ENCODE data around the gene OSBPL8. TPM values are rescaled to one million over a fixed set of nuclear protein-coding genes. Genes with fewer than 3 reads are reported as not detected.
"Not testable (repeated sequence)": the region's sequence is repeated elsewhere in the genome, so short reads cannot be mapped to it uniquely, and the experiment has no call there.

The OSBPL8 gene
- total and polyA plus RNA-seq, 8 donors: 7.7 to 147 (median 29.4) TPM

GRCh38 chr12:76480796-76481195 is 78.8 kb downstream of the OSBPL8 start:
- Histone ChIP-seq H3K27me3 (no peaks in the 10 kb centered on the region), H3K9me3 (no peaks in the 10 kb centered on the region), H3K4me3 (no peak overlapping the region), H3K27ac (no peak overlapping the region), H3K36me3 (peaks cover 0 to 6% (median 6%) of the 10 kb centered on the region in 4 donors), H3K4me1 (no peaks in the 10 kb centered on the region)
- no peak for TF ChIP-seq EP300 (IDR thresholded peaks at IDR 0.05)
- TF ChIP-seq CTCF (IDR thresholded peaks at IDR 0.05): no peak
- no peak for TF ChIP-seq POLR2AphosphoS5 (IDR thresholded peaks at IDR 0.05)
- no peak for TF ChIP-seq POLR2A (IDR thresholded peaks at IDR 0.05)
- intact Hi-C loops (cut with DNase I; ENCODE audit: low total_unique reads): no loop called here
- DNase-seq: no peak

- WGBS, 5 donors: 79 to 98% (median 90%) methylated on average over 5 of the region's 5 CpGs
- no peaks in the 10 kb centered on the region for H3K4me1 ChIP-seq
- no peak overlapping the region for H3K4me3 ChIP-seq
- TF ChIP-seq CTCF (IDR thresholded peaks at IDR 0.05) (no peak), POLR2A (IDR thresholded peaks at IDR 0.05) (no peak), EP300 (IDR thresholded peaks at IDR 0.05) (no peak), POLR2AphosphoS5 (IDR thresholded peaks at IDR 0.05) (no peak)
- no peak overlapping the region for H3K27ac ChIP-seq
- H3K27me3 ChIP-seq: no peaks in the 10 kb centered on the region
- intact Hi-C loops (cut with DNase I; ENCODE audit: low total_unique reads): no loop called here
- H3K36me3 ChIP-seq: peaks cover 0 to 4% (median 3%) of the 10 kb centered on the region in 4 donors
- no peaks in the 10 kb centered on the region for H3K9me3 ChIP-seq
- no peak for DNase-seq
Observed at GRCh38 chr12:76478045-76478444, 81.5 kb downstream of the OSBPL8 start.

GRCh38 chr12:76472862-76473261 is 86.7 kb downstream of the OSBPL8 start:
- H3K4me1 ChIP-seq: peaks cover 0 to 20% (median 8%) of the 10 kb centered on the region in 4 donors
- WGBS, 5 donors: 90 to 97% (median 94%) methylated on average over 8 of the region's 8 CpGs
- H3K9me3 ChIP-seq; H3K36me3 ChIP-seq; intact Hi-C loops (cut with DNase I; ENCODE audit: low total_unique reads); H3K27ac ChIP-seq; DNase-seq; H3K4me3 ChIP-seq; H3K27me3 ChIP-seq: not testable (repeated sequence)

GRCh38 chr12:76471579-76471978 is 88.0 kb downstream of the OSBPL8 start:
- Histone ChIP-seq H3K9me3 (no peaks in the 10 kb centered on the region), H3K4me3 (no peak overlapping the region), H3K27ac (no peak overlapping the region), H3K4me1 (peaks cover 0 to 20% (median 8%) of the 10 kb centered on the region in 4 donors), H3K27me3 (no peaks in the 10 kb centered on the region), H3K36me3 (no peaks in the 10 kb centered on the region)
- 81 to 96% (median 91%) methylated on average over 1 of the region's 1 CpG for WGBS, 5 donors
- no peak for DNase-seq
- intact Hi-C loops (cut with DNase I; ENCODE audit: low total_unique reads): no loop called here
- TF ChIP-seq CTCF (IDR thresholded peaks at IDR 0.05) (no peak), EP300 (IDR thresholded peaks at IDR 0.05) (no peak), POLR2AphosphoS5 (IDR thresholded peaks at IDR 0.05) (no peak), POLR2A (IDR thresholded peaks at IDR 0.05) (no peak)

GRCh38 chr12:76470028-76470939 is 89.3 kb downstream of the OSBPL8 start:
- peaks cover 0 to 22% (median 8%) of the 10 kb centered on the region in 4 donors for H3K4me1 ChIP-seq
- peak in 1 of 2 donors; percentile 31 for DNase-seq
- H3K9me3 ChIP-seq: no peaks in the 10 kb centered on the region
- no peak overlapping the region for H3K27ac ChIP-seq
- H3K36me3 ChIP-seq: no peaks in the 10 kb centered on the region
- 72 to 80% (median 75%) methylated on average over 7 of the region's 7 CpGs for WGBS, 5 donors
- no peak overlapping the region for H3K4me3 ChIP-seq
- intact Hi-C loops (cut with DNase I; ENCODE audit: low total_unique reads): no loop called here
- H3K27me3 ChIP-seq: no peaks in the 10 kb centered on the region
- TF ChIP-seq POLR2AphosphoS5 (IDR thresholded peaks at IDR 0.05) (peak in 1 of 3 donors; percentile 33), CTCF (IDR thresholded peaks at IDR 0.05) (no peak)

Data from stomach (tissue), 9 donors.